ENCODE measurements around the gene CCDC183.

- TF ChIP-seq CTCF (IDR thresholded peaks at IDR 0.05): no peak
- TF ChIP-seq EP300 (IDR thresholded peaks at IDR 0.05): no peak
- no peak for TF ChIP-seq POLR2AphosphoS5 (IDR thresholded peaks at IDR 0.05)
- no peak for TF ChIP-seq POLR2A (IDR thresholded peaks at IDR 0.05)
Measured at GRCh38 chr9:136854113-136854841, 58.1 kb downstream of the CCDC183 start.

Measured in gastroesophageal sphincter (tissue), 3 donors.